Fibroblast of lung (primary cell): ENCODE data around the gene AGAP1.

Experiments
- EZH2 ChIP-seq: IDR thresholded peaks from 2 replicates; pipeline ENCODE4 v1.5.1; 2012; ENCODE audit warnings: low read length, control low read depth, mild to moderate bottlenecking; ENCODE audit errors: missing control alignments
- TF ChIP-seq, protein P1 (sequence below), 2 donors: IDR thresholded peaks in 1 of 2; conservative IDR thresholded peaks in 1 of 2; 1 replicate in 1 of 2; 2 replicates in 1 of 2; pipeline ENCODE4 v1.5.1; 2011 to 2012; ENCODE audit warnings: low read length in 2 of 2, control low read depth in 1 of 2, inconsistent platforms in 1 of 2, low read depth in 1 of 2, mild to moderate bottlenecking in 1 of 2

DNA sequence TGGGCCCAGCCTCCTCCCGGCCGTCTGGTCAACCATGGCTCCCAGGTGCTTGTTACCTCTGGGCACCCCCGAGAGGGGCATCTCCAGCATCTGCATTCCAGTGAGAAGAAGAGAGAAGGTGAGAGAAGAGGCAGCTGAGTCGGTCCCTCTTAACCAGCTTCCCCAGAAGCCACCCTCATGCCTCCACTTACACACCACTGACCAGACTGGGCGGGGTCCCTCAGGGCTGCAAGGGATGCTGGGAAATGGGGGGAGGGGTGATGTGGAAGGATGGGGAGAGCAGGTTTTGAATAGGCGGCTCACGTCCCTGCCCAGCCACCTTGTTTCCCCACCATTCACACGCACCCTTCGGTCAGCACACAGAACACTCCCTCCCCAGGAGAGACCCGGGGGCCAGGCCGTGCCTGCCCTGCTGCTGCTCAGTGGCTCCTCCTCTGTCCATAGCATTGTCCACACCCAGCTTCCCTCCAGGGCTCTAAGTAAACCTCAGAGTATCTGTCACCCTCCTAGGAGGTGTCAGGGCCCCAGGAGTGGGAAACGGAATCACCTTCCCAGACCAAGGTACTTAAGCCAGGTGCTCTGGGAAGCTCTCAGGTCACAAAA, 639.7 kb downstream of the AGAP1 start:
- TF ChIP-seq, protein P1, sequence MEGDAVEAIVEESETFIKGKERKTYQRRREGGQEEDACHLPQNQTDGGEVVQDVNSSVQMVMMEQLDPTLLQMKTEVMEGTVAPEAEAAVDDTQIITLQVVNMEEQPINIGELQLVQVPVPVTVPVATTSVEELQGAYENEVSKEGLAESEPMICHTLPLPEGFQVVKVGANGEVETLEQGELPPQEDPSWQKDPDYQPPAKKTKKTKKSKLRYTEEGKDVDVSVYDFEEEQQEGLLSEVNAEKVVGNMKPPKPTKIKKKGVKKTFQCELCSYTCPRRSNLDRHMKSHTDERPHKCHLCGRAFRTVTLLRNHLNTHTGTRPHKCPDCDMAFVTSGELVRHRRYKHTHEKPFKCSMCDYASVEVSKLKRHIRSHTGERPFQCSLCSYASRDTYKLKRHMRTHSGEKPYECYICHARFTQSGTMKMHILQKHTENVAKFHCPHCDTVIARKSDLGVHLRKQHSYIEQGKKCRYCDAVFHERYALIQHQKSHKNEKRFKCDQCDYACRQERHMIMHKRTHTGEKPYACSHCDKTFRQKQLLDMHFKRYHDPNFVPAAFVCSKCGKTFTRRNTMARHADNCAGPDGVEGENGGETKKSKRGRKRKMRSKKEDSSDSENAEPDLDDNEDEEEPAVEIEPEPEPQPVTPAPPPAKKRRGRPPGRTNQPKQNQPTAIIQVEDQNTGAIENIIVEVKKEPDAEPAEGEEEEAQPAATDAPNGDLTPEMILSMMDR (conservative IDR thresholded peaks at IDR 0.05 in 1 of 2, IDR thresholded peaks at IDR 0.05 in 1 of 2; ENCODE audit: low read depth in 1 of 2, low read length in 2 of 2) = no peak
- no peak for TF ChIP-seq EZH2
